DND-41 (cell line): ENCODE measurements around the gene SERF2.

Experiments used
- CTCF ChIP-seq: IDR thresholded peaks from 2 replicates; pipeline ENCODE4 v1.5.1; 2012; ENCODE audit warnings: borderline replicate concordance, low read length, moderate library complexity, mild to moderate bottlenecking; ENCODE audit not compliant: poor library complexity, severe bottlenecking; ENCODE audit errors: extremely low read depth
- EZH2 ChIP-seq: IDR thresholded peaks from 3 replicates; pipeline ENCODE4 v1.6.1; 2012; ENCODE audit warnings: borderline replicate concordance, low read depth, mild to moderate bottlenecking, moderate library complexity, low read length, inconsistent platforms; ENCODE audit not compliant: severe bottlenecking

- no peak for TF ChIP-seq CTCF
- TF ChIP-seq EZH2, result no peak
These were observed 20.3 kb upstream of the SERF2 start for GRCh38 chr15:43771816-43772215.
